MCF 10A (cell line): Measurements from ENCODE around the gene KCNK16. TPM values are rescaled to one million over a fixed set of nuclear protein-coding genes. Genes with fewer than 3 reads are reported as not detected.
A peak's percentile ranks its signal among the peaks of the same experiment; 100 is the strongest.

Experiments
- BruUV-seq: library from RNA; stranded (reverse); fragments of 400-500 nt; replicated peaks from 2 replicates; lab custom pipeline; 2021; lab: Mats Ljungman, UMichigan
- CTCF ChIA-PET: fragments of 300-600 bp; sonication (Branson Sonifier 250); formaldehyde crosslinking; extraction: SDS; loops from one replicate; lab custom pipeline; 2021; ENCODE audit warnings: antibody characterized with exemption, inconsistent platforms; lab: Yijun Ruan, JAX
- POLR2A ChIA-PET: fragments of 300-600, 350-650 bp; sonication (Branson Sonifier 250); formaldehyde crosslinking; extraction: SDS; loops from one replicate; lab custom pipeline; 2020; ENCODE audit warnings: antibody characterized with exemption, inconsistent platforms; lab: Yijun Ruan, JAX
- DNase-seq: peaks from one replicate; pipeline ENCODE4 v3.0.0-alpha.2; 2018; ENCODE audit not compliant: unreplicated experiment
- H3K27ac Mint-ChIP-seq: one replicate; pipeline ENCODE4 v1.8.0; 2022; ENCODE audit warnings: mild to moderate bottlenecking, low read depth, mixed read lengths; ENCODE audit not compliant: unreplicated experiment
- H3K27me3 Mint-ChIP-seq: one replicate; pipeline ENCODE4 v1.8.0; 2022; ENCODE audit warnings: mixed read lengths; ENCODE audit not compliant: insufficient read depth, unreplicated experiment
- H3K36me3 Mint-ChIP-seq: one replicate; pipeline ENCODE4 v1.8.0; 2022; ENCODE audit warnings: mild to moderate bottlenecking, moderate library complexity, mixed read lengths; ENCODE audit not compliant: insufficient read depth, unreplicated experiment
- H3K4me1 Mint-ChIP-seq: one replicate; pipeline ENCODE4 v1.8.0; 2022; ENCODE audit warnings: mixed read lengths; ENCODE audit not compliant: insufficient read depth, unreplicated experiment
- H3K4me3 Mint-ChIP-seq: one replicate; pipeline ENCODE4 v1.8.0; 2022; ENCODE audit warnings: mild to moderate bottlenecking, moderate library complexity, mixed read lengths; ENCODE audit not compliant: unreplicated experiment
- H3K9me3 Mint-ChIP-seq: one replicate; pipeline ENCODE4 v1.8.0; 2022; ENCODE audit warnings: mixed read lengths; ENCODE audit not compliant: unreplicated experiment
- CTCF ChIP-seq: fragments of 200-600 bp; IDR thresholded peaks from one replicate; pipeline ENCODE4 v1.8.0; 2022; ENCODE audit warnings: antibody characterized with exemption, mild to moderate bottlenecking; ENCODE audit not compliant: unreplicated experiment
- intact Hi-C: fragments of 100-400 bp; cut with micrococcal nuclease; formaldehyde crosslinking; loops from 2 replicates; pipeline ENCODE4 v1.14.1; 2022
- total RNA-seq: library from RNA; stranded (reverse); gene quantifications from 2 replicates; pipeline ENCODE4 v1.2.3, GENCODE V29; 2022

Gene KCNK16
- total RNA-seq, 1 experiment from 2014 or later, result not detected

- no TSS peak for BruUV-seq
- H3K27ac Mint-ChIP-seq, result no peak overlapping the region
- ChIA-PET POLR2A (no interaction called here), CTCF (interaction anchor here (0.5 to 19.0 kb wide), 42 partner anchors 10 to 1922 kb away, joined by 3 to 625 read pairs (median 4); partner anchors contain the start of gene KCNK16)
- peaks cover 14% of the 10 kb centered on the region for H3K27me3 Mint-ChIP-seq
- no peak for DNase-seq
- no peak overlapping the region for H3K4me3 Mint-ChIP-seq
- H3K9me3 Mint-ChIP-seq, result no peaks in the 10 kb centered on the region
- intact Hi-C loops, result loop anchor here (1.0 kb wide), 2 partner anchors 144 to 337 kb away; no protein-coding TSS in a partner anchor
- no peak for TF ChIP-seq CTCF
- no peaks in the 10 kb centered on the region for H3K4me1 Mint-ChIP-seq
- H3K36me3 Mint-ChIP-seq, result no peaks in the 10 kb centered on the region
Measured at GRCh38 chr6:39310542-39310941, 12.0 kb downstream of the KCNK16 start.

- H3K9me3 Mint-ChIP-seq, result no peaks in the 10 kb centered on the region
- no peaks in the 10 kb centered on the region for H3K4me1 Mint-ChIP-seq
- no peak overlapping the region for H3K27ac Mint-ChIP-seq
- peak; percentile 95 for TF ChIP-seq CTCF
- CTCF ChIA-PET, result interaction anchor here (0.5 to 19.0 kb wide), 53 partner anchors 9 to 1921 kb away, joined by 3 to 625 read pairs (median 4); partner anchors contain the start of genes KCNK16 and TSPO2
- no TSS peak for BruUV-seq
- H3K27me3 Mint-ChIP-seq, result peaks cover 14% of the 10 kb centered on the region
- POLR2A ChIA-PET, result no interaction called here
- intact Hi-C loops, result loop anchor here (1.0 kb wide), 2 partner anchors 144 to 337 kb away; no protein-coding TSS in a partner anchor
- H3K4me3 Mint-ChIP-seq, result no peak overlapping the region
- peak; percentile 78 for DNase-seq
- H3K36me3 Mint-ChIP-seq, result no peaks in the 10 kb centered on the region
Measured at GRCh38 chr6:39309942-39310531, 12.5 kb downstream of the KCNK16 start.

- H3K27me3 Mint-ChIP-seq, result peaks cover 14% of the 10 kb centered on the region
- no peak for DNase-seq
- no peak overlapping the region for H3K4me3 Mint-ChIP-seq
- H3K36me3 Mint-ChIP-seq, result no peaks in the 10 kb centered on the region
- no TSS peak for BruUV-seq
- ChIA-PET CTCF (interaction anchor here (0.6 to 19.0 kb wide), 12 partner anchors 8 to 439 kb away, joined by 3 to 625 read pairs (median 4); no protein-coding TSS in a partner anchor), POLR2A (interaction anchor here (0.6 kb wide), 1 partner anchor 139 kb away, joined by 3 read pairs; no protein-coding TSS in a partner anchor)
- TF ChIP-seq CTCF, result no peak
- no peak overlapping the region for H3K27ac Mint-ChIP-seq
- no peaks in the 10 kb centered on the region for H3K9me3 Mint-ChIP-seq
- no peaks in the 10 kb centered on the region for H3K4me1 Mint-ChIP-seq
- intact Hi-C loops, result no loop called here
Measured at GRCh38 chr6:39307462-39307861, 15.0 kb downstream of the KCNK16 start.

GRCh38 chr6:39304951-39305350 lies 17.6 kb downstream of the KCNK16 start:
- ChIA-PET CTCF (interaction anchor here (0.6 to 19.0 kb wide), 13 partner anchors 22 to 634 kb away, joined by 3 to 625 read pairs (median 7); no protein-coding TSS in a partner anchor), POLR2A (no interaction called here)
- Mint-ChIP-seq H3K4me1 (no peaks in the 10 kb centered on the region), H3K9me3 (no peaks in the 10 kb centered on the region), H3K27me3 (no peaks in the 10 kb centered on the region), H3K4me3 (no peak overlapping the region), H3K36me3 (no peaks in the 10 kb centered on the region), H3K27ac (no peak overlapping the region)
- DNase-seq, result no peak
- TF ChIP-seq CTCF, result no peak
- no TSS peak for BruUV-seq
- intact Hi-C loops, result no loop called here
